Subcutaneous adipose tissue (tissue), 4 donors: ENCODE data around the gene MAGI1. TPM values are rescaled to one million over a fixed set of nuclear protein-coding genes. Genes with fewer than 3 reads are reported as not detected.

Experiments
- CTCF ChIP-seq: fragments of 450-650 bp; IDR thresholded peaks from one replicate; pipeline ENCODE4 v1.5.1; 2016; ENCODE audit warnings: low read depth, mild to moderate bottlenecking, control low read depth, antibody characterized with exemption, moderate library complexity
- total RNA-seq, 4 donors: library from RNA; depleted of rRNA; stranded (reverse); fragments of >200 nt; gene quantifications; one replicate each; pipeline ENCODE4 v1.1.0, GENCODE V29; 2016

Gene MAGI1
- total RNA-seq, 4 donors from 2014 or later = 15.3 to 56.9 (median 35.4) TPM

GRCh38 chr3:65539616-65540015, 499.1 kb downstream of the MAGI1 start:
- TF ChIP-seq CTCF = no peak

- TF ChIP-seq CTCF = no peak
Measured at GRCh38 chr3:65538101-65538500, 500.6 kb downstream of the MAGI1 start.

GRCh38 chr3:65537109-65537508, 501.6 kb downstream of the MAGI1 start:
- no peak for TF ChIP-seq CTCF

GRCh38 chr3:65535260-65535659, 503.5 kb downstream of the MAGI1 start:
- TF ChIP-seq CTCF = no peak

- TF ChIP-seq CTCF = no peak
Measured at GRCh38 chr3:65534805-65535204, 503.9 kb downstream of the MAGI1 start.

- TF ChIP-seq CTCF = no peak
Measured at GRCh38 chr3:65532749-65533148, 506.0 kb downstream of the MAGI1 start.

GRCh38 chr3:65532215-65532614, 506.5 kb downstream of the MAGI1 start:
- no peak for TF ChIP-seq CTCF
